GM19397 (cell line): ENCODE measurements around the gene C4orf51.
"Not testable (repeated sequence)": the region's sequence is repeated elsewhere in the genome, so short reads cannot be mapped to it uniquely, and the experiment has no call there.

Source experiments
- ATAC-seq: cut with Tn5 transposase; IDR thresholded peaks from one replicate; pipeline ENCODE4 v1.9.1; 2021; ENCODE audit warnings: mild to moderate bottlenecking, moderate library complexity; ENCODE audit not compliant: unreplicated experiment

The C4orf51 gene

DNA sequence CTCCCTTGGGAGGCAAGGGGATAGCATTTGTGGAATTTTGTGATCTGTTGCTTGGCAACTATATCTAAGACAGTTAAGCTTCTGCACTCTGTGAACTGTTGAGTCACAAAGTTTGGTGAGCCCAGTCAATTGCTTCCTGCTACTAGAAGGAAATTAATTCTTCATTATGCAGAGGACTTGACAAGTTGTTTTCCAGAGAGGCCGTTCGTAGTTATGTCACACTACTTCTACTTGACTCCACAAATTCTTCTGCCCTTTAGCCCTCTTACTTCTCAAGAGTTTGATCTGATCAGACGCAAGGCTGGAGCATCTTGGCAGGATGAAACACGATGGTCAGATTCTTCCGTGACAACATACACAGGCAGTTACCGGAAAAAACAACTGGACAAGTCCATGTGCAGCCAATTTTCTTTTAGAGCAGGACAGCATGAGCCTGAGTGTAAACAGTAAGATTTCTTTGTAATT is at the start of gene C4orf51:
Gene C4orf51, plus strand, starts transcription at position 156 of the 465 bp plus-strand sequence. Its CDS starts 58 bp downstream, at position 214.
- no peak for ATAC-seq

DNA sequence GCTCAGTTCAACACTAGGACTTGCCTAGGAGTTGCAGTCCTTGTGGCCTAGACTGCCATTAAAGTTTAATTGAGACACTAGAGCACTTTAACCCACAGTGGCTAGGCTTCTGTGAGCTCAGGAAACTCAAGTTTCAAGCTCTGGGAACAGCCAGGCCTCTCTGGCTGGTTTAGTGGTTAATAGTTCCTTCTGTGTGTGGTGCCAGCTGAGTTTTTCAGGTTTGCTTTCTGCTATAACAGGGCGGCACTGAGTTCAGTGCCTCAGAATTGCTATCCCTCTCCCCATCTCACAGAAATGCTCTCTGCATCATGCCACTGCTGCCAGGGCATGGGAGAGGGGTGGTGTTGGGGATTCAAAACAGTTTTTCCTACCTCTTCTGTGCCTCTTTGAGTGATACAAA is 44.8 kb upstream of the C4orf51 start:
- ATAC-seq, result no peak

DNA sequence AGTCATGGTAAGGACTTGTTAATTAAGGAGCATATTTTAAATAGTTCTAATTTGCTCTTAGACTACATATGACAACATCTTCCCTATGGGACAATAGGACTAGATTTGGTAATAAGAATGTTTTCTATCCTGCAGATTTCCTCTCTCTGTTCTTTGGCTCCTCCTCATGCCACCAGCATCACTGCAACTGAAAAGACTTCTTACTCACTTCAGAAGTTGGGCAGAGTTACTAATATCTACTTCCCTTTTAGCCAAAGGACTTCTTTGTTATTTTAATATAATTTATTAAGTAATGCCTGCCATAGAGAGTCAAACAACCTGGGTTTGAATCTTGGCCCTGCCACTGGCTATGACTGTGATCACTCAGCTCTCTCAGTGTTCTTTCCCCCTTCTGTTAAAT is 44.3 kb upstream of the C4orf51 start:
- no peak for ATAC-seq

DNA sequence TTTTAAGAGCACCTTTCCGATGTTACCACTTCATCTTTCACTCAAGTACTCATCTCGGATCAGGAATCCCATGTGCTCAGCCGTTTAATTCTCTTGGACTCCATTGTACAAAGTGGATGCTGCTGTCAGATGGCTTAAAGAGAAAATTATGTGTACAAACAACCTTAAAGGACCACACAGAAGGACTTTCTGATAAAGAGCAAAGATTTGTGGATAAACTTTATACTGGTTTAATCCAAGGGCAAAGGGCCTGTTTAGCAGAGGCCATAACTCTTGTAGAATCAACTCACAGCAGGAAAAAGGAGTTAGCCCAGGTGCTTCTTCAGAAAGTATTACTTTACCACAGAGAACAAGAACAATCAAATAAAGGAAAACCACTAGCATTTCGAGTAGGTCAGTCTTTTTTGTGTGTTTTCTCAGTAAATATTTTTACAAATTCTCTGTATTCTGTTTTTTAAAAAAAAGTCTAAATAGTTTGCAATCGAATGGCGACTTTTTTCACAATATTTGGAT is 40.7 kb upstream of the C4orf51 start:
- ATAC-seq, result no peak

DNA sequence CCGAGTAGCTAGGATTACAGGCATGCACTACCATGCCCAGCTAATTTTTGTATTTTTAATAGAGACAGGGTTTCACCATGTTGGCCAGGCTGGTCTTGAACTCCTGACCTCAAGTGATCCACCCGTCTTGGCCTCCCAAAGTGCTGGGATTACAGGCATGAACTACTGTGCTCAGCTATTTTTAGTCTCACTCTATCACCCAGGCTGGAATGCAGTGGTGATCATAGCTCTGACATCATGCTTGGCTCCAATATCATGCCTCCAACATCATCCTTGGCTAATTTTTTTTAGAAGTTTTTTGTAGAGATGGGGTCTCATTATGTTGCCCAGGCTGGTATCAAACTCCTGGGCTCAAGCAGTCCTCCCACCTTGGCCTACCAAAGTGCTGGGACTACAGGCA is 39.7 kb upstream of the C4orf51 start:
- ATAC-seq, result not testable (repeated sequence)

DNA sequence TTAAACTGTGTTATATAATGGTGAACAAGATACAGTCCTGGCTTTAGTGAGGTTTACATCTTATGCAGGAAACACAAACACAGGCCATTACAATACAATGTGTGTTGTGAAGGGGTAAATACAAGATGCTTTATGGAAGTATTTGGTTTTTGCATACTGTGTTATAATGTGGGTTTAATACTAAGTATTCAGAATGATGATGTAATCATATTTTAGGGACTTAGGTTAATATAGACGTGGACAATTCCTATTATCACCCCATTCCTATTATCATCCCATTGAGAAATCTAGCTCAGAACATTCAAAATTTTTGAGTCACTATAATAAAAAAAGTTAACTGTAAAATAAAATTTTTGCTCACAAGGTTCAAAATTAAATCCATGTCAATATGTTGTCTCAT is 36.7 kb upstream of the C4orf51 start:
- ATAC-seq, result no peak

DNA sequence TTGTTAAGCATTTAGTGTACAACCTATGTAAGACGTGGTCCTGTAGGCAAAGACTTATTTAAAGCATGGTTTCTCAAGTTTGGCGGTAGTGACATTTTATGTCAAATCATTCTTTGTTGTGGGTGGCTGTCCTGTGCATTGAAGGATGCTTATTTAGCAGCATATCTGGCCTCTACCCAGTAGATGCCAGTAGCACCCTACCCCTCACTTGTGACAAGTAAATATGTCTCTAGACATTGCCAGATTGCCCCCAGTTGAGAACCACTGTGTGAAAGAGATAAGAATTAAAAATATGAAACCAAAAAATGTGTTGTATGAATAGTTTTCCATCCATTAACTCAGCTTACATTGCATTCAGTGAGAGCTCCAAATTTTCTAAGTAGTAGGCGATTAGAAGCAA is 35.2 kb upstream of the C4orf51 start:
- ATAC-seq, result no peak

DNA sequence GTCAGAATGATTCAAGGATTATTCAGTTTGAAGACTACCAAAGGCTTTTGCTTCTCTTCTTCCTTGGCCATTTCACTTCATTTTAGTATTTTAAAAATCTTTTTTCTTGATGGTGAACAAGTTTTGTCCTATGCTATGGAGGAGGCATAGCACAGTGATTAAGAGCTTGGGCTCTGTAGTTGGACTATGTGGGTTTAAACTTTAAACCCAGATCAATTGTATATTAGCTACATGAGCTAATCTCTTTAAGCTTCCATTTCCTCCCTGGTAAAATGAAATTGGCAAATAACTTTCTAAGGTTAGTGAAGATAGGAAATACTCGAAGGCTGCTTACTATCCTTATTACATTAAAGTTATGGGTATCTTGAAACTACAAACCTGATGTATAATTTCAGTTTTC is 23.8 kb upstream of the C4orf51 start:
- ATAC-seq, result no peak

DNA sequence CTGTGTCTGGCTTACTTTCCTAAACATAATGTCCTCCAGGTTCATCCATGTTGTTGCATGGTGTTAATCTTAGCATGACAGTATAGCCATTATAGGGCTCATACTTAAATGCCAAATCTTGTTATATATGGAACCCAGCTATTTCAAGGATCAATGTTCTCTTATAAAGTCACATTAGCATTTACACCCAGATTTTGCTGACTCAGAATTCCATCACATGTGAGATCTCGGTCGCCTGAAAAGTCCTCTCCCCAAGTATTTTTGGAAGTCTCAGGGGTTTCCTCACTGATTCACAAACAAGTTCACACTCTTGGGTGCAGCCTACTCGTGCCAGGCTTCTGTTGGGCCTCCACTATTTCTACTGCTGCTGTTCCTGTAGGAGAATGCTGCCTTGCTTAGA is 19.9 kb upstream of the C4orf51 start:
- no peak for ATAC-seq

DNA sequence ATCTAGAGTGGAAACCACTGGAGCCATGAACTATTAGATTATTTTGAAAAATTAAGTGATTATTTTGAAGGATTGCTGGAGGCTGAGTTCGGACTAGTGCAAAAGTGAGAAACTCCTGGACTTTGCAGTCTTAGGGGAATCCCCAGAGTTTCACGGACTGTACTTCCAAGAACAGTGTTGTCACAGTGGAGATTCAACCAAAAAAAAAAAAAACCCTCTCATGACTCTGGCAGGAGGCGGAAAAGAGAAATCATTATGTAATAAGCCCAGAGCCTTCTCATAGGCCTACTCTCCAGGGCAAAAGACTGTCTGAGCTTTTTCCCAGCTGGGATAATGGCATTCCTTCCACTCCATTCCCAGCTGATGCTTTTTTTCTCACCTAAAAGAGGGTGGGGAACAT is 16.8 kb upstream of the C4orf51 start:
- no peak for ATAC-seq

DNA sequence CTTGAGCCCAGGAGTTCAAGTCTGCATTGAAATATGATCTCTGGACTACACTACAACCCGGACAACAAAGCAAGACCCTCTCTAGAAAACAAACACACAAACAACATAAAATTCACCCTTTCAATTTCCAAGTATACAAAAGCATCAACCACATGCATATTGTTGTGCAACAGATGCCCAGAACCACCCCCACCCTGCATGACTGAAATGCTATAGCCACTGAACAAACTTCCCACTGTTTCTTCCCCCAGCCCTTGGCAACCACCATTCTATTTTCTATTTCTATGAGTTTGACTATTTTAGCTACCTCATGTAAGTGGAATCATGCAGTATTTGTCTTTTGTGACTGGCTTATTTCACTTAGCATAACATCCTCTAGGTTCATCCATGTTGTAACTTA is 14.2 kb upstream of the C4orf51 start:
- no peak for ATAC-seq

DNA sequence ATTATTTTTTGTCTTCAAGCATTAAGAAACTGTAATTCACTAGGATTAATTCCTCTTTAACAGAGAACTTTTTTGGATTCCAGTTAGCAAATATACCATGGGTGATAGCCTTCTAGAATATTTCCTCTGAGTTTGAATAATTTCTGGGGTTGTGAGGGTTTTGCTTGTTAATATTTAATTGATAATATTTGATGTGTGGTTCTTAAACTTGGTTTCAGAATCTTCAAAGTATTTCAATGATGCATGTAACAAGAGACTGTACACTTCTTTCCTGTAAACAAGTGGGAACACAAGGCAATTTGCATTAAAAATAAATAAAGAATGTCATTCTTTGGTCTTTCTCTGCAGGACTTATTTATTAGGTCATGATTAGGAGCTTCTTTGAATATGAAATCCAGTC is 9.5 kb upstream of the C4orf51 start:
- no peak for ATAC-seq

DNA sequence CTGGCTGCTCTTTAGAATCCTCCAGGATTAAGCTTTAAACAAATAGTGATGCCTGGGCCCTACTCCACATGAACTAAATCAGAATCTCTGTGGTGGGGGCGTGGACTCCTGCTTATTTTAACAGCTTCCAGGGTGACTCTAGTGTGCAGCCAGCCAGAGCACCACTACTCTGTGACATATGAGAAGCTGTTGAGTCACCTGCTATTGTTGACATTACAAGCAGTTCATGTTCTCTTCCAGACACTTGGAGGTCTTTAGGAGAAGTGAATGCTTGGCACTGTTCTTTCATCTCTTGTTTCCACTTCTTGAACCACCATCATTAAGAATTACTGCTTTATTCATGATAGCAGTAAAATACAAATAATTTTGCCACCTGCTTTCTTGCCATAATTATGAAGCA is 426 bp upstream of the C4orf51 start:
- ATAC-seq, result no peak

DNA sequence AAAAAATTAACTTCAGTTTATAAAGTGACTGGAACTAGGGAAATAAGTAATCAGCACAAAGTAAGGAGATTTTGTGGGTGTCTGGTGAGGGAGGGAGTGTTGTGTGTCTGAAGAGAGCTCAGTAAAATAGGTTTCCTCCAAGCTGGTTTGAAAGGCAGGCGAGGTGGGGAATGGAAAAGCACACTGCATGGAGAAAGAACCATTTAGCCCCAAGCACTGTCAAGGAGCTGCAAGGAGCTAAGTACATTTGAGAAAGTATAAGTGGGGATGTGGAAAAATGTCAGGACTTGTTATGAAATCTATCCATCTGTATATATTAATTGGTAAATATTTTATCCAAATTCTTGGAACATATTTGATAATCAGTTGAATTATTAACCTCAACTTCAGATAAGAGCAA is 956 bp downstream of the C4orf51 start:
- no peak for ATAC-seq

DNA sequence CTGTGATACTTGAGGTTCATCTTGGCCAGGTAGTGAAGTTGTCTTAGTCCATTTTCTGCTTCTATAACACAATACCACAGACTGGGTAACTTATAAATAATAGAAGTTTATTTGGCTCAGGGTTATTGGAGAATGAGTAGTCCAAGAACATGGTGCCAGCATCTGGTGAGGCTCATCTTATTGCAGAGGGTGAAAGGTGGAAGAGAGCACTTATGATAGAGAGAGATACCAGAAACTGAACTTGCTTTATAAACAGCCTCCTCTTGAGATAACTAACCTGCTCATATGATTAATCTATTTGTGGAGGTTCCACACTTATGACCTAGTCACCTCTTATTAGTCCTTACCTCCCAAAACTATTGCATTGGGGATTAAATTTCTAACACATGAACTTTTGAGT is 1.6 kb downstream of the C4orf51 start:
- ATAC-seq, result no peak

DNA sequence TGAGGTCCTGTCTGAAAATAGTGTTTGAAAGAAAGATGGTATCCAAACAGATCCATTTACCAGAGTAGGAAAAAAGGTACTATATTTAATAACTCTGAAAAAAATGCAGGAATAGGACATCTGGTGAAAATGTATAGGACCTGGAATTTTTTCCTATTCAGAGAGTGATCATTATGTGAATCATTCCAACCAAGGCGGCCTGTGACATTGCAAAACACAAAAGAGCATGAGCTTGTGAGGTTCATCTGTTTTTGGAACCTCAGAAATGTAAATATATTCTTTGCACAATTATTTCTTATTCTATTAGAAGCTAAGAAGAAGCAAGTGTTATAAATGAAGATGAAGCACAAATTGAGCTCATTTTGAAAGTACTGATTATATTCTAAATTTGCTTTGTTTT is 2.0 kb downstream of the C4orf51 start:
- no peak for ATAC-seq

DNA sequence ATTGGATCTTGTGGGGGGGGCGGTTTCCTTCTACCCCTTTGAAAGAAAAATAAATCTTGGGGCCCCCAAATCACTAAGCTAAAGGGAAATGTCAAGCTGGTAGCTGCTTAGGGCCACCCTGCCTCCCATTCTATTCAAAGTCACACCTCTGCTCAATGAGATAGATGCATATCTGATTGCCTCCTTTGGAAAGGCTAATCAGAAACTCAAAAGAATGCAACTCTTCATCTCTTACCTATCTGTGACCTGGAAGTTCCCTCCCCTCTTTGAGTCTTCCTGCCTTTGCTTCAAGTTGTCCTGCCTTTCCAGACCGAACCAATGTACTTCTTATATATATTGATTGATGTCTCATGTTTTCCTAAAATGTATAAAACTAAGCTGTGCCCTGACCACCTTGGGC is 7.0 kb downstream of the C4orf51 start:
- ATAC-seq, result no peak

DNA sequence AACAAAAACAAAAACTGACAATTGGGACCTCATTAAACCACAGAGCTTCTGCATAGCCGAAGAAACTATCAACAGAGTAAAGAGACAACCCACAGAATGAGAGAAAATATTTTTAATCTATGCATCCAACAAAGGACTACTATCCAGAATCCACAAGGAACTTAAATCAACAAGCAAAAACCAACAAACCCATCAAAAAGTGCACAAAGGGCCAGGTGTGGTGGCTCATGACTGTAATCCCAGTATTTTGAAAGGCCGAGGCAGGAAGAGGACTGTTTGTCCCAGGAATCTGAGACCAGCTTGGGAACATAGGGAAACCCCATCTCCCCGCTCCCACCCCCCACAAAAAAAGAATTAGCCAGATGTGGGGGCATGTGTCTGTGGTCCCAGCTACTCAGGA is 10.7 kb downstream of the C4orf51 start:
- ATAC-seq, result no peak

DNA sequence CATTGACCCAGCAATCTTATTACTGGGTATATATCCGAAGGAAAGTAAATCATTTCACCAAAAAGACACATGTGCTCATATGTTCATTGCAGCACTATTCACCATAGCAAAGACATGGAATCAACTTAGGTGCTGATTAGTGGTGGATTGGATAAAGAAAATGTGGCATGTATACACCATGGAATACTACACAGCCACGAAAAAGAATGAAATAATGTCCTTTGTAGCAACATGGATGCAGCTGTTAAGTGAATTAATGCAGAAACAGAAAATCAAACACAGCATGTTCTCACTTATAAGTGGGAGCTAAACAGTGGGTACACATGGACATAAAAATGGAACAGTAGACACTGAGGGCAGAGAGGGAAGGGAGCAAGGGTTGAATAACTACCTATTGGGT is 11.5 kb downstream of the C4orf51 start:
- not testable (repeated sequence) for ATAC-seq

DNA sequence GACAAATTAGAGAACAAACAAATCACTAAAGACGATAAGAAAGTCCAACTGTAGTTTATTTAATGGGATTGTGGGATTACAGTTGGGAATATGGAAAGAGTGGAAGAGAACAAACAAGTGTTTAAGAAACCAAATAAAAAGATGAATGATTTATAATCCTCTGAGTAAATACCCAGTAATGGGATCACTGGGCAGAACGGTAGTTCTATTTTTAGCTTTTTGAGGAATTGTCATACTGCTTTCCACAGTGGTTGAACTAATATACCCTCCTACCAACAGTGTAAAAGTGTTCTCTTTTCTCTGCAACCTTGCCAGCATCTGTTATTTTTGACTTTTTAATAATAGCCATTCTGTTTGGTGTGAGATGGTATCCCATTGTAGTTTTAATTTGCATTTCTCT is 15.0 kb downstream of the C4orf51 start:
- ATAC-seq, result no peak

DNA sequence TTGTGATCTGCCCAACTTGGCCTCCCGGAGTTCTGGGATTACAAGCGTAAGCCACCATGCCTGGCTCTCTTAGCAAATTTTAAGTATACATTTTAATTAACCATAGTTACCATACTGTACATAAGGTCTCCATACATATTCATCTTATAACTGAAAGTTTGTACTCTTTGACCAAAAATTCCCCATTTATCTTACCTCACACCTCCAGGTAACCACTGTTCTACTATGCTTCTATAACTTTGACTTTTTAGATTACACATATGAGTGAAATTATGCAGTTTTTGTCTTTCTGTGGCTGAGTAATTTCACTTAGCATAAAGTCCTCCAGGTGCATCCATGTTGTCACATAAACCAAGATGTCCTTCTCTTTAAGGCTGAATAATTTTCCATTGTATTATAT is 17.4 kb downstream of the C4orf51 start:
- no peak for ATAC-seq

DNA sequence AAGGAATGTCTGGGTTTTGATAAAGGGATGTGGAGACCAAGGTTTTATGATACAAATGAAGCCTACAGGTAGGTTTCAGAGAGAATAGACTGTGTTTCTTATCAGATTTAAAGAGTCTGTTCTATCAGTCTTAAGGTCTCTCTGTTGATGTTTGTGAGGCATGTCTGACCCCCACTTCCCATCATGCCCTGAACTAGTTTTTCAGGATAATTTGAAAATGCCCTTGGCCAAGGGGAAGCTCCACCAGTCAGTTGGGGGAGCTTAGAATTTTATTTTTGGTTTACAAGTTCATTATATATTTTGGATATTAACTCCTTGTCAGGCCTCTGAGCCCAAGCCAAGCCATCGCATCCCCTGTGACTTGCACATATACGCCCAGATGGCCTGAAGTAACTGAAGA is 18.6 kb downstream of the C4orf51 start:
- ATAC-seq, result no peak

DNA sequence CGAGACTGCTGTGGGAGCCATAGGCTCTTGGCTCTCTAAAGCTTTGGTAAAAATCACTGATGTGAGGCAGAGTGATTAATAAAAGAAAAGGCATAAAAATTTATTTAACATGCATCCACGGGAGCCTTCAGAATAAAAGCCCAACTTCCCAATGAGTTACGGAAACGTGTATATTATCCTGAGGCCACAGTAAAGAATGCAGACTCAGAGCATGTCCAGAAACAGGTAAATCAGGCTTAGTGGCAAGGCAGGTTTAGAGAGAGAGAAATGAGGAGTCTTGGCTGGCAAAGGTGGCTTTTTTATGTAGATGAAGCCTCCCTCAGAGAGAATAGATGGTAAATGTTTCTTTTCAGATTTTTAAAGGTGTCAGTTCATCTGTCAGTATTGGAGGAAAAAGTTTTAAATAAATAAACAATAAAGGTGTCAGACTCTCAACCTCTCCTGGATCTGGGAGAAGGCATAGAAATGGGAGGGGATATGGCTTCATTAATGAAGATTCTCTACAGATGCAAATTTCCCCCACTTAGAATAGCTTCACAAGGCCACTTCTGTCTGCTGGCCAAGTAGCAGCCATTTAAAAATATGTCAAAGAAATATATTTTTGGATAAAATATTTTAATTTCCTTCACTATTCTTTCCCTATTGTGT is 24.0 kb downstream of the C4orf51 start:
- no peak for ATAC-seq
